ENCODE data around the gene SLC1A2.

DNA sequence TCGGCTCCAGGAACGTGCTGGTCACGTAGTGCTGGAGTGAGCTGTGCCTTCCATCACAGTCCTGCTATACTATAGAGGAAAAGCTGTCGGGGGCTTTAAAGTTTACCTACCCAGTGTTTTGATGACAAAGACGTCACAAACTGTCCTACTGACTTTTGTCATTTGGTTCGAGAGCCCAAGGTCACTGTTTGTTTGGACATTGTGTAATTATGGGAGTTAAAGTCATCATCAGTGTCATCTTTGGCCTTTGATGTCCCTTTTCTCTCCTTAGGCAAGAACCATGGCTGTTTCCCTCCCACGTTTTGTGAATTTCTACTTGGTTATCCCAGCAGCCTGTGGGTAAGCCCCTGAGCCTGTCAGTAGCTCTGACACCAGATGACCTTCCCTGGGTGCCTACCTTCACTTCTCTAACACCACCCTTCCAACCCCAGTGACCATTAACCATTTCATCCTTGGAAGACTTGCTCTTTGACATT, 59.3 kb downstream of the SLC1A2 start:
- TF ChIP-seq, protein P1, sequence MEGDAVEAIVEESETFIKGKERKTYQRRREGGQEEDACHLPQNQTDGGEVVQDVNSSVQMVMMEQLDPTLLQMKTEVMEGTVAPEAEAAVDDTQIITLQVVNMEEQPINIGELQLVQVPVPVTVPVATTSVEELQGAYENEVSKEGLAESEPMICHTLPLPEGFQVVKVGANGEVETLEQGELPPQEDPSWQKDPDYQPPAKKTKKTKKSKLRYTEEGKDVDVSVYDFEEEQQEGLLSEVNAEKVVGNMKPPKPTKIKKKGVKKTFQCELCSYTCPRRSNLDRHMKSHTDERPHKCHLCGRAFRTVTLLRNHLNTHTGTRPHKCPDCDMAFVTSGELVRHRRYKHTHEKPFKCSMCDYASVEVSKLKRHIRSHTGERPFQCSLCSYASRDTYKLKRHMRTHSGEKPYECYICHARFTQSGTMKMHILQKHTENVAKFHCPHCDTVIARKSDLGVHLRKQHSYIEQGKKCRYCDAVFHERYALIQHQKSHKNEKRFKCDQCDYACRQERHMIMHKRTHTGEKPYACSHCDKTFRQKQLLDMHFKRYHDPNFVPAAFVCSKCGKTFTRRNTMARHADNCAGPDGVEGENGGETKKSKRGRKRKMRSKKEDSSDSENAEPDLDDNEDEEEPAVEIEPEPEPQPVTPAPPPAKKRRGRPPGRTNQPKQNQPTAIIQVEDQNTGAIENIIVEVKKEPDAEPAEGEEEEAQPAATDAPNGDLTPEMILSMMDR (conservative IDR thresholded peaks at IDR 0.05; ENCODE audit: low read length): no peak
- TF ChIP-seq EZH2phosphoT487 (IDR thresholded peaks at IDR 0.05; ENCODE audit: borderline replicate concordance, low read depth, low read length): no peak
